GM19351 (cell line): ENCODE results near the gene ARHGAP25.
"Not testable (repeated sequence)": the region's sequence is repeated elsewhere in the genome, so short reads cannot be mapped to it uniquely, and the experiment has no call there.

ENCODE experiments used
- ATAC-seq: cut with Tn5 transposase; IDR thresholded peaks from one replicate; pipeline ENCODE4 v1.9.1; 2021; ENCODE audit warnings: mild to moderate bottlenecking, moderate library complexity; ENCODE audit not compliant: unreplicated experiment

Gene ARHGAP25

DNA sequence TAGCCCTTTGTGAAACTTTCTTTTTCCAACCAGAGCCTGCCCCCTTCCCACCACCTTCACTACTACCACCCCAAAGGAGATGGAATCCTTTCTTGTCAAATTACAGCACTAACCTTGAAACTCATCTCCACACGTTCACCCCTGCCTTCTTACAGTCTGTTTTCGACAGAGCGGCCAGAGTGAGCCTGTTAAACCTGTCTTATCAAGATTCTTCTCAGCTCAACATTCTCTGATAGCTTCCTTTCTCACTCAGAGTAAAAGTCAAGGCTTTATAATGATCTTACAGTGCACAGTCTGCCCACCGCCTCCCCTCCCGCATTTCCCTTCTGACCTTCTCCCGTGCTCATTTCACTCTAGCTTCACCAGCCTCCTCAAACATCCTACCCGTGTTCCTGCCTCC is 56.0 kb downstream of the ARHGAP25 start:
- no peak for ATAC-seq

DNA sequence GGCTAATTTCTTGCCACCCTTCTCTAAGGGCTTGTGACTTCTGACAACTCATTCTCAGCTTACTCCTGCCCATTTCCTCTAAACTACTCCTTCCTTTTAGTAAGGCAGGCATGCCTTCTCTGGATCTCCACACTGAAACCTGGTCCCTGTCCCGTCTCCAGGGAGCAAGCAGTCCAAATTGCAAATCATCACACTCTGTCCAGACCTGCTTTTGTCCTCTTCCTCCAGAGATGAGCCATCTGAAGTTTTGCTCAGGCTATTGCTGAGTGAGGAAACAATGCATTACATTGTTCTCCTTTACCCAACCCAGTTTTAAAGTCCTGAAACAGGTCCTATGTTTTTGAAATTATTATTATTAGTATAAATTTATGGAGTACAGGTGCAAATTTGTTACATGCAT is 57.3 kb downstream of the ARHGAP25 start:
- ATAC-seq, result no peak

DNA sequence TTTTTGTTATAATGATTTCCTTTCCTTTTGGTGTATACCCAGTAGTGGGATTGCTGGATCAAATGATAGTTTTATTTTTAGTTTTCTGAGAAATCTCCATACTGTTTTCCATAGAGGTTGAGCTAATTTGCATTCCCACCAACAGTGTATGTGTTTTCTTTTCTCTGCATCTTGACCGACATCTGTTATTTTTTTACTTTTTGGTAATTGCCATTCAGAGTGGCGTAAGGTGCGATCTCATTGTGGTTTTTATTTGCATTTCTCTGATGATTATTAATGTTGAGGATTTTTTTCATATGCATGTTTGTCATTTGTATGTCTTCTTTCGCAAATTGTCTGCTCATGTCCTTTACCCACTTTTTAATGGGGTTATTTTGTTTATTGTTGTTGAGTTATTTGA is 58.1 kb downstream of the ARHGAP25 start:
- no peak for ATAC-seq

DNA sequence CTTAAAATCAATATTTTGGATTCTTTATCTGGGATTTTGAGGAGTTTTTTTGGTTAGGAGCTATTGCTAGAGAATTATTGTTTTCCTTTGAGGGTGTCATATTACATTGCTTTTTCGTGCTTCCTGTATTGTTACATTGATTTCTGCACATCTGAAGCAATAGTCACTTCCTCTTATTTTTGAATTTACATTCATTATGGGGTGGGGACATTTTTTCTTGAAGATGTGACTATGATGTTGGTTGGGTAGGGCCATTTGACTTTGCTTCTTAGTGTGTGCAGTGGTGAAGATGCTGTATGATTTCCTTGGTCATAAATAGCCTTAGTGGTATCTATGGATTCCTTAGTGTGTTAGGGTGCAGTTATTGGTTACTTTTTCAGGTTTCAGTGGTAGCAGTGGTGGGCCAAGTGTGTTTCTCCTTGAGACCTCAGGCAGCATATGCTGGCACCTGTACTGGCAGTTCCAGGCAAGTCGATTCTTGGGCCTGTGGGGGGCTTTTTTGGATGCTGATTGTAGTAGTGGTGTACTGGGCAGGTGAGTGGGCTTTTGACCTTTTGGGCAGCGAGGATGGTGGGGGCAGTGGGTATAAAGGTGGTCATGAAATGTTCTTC is 61.8 kb downstream of the ARHGAP25 start:
- peak; percentile 55 for ATAC-seq

DNA sequence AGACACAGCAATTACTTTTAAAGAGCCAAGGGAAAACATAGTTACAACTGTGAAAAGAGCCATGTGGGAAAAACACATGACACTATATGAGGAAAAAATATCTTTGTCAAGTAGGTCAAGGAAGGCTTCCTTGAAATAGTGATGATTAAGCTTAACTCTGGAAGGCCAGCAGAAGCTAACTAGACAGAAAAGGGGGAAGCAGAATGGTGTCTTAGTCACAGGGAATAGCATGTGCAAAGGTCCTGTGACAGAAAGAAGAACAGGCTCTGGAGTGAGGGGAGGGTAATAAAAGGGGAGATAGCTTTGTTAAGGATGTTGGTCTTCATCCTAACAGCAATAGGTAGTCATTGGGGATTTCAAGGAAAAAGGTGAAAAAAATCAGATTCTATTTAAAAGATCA is 64.0 kb downstream of the ARHGAP25 start:
- ATAC-seq, result no peak

DNA sequence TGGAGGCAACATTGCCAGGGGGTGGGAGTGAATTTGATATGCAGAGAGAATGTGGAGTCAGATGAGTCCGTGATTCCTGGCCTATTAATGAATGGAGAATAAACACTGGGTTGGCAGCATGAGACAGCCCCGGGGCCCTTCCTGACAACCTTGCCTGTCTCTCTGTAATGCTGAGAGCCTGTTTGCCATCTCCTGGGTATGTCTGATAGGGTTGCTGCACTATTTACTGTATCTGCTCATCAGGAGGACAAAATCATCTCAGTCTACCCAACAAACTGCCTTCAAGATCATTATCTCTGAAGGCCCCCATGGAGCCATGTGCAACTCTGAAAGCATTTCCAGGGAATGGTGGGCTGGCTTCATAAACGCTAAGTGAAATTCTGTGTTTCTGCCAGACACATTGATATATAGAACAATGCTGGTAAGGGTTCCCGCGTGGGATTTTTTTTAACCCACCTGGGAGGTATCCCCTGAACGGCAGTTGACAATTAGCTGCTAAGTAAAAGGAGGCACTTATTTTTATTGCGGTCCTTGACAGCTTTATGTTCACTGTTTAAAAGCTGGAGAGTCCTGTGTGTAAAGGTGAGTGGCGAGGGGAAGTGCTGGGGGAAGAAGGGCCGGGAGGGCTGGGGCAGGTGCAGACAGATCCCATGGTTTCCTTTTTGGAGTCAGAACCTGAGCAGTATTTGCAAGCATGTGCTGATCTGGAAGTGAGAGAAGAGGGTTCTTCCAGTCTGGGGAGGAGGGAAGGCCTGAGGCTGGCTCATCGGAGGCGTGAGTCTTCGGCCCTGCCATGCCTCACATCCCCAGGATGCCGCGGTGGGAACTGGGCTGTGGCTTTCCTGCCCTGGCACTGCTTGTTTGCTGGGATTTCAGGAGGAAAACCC is 64.8 kb downstream of the ARHGAP25 start:
- no peak for ATAC-seq

DNA sequence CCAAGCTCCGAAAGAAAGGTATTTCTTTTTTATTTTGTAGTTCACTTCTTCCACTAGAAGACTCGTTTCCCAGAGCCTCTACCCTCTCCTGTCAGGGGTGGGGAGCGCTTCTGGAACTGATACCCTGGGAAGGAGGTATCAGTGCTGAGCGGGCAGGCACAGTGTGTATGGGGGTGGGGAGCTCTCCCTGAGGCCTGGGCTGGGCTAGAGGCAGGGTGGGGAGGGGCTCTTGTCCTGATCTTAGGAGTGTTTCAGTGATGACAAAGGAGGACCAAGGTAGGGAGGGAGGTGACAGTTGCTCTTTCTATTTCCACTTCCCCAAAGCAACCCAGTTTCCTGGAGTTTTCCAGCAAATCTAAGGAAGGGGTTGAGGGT is 65.4 kb downstream of the ARHGAP25 start:
- no peak for ATAC-seq

DNA sequence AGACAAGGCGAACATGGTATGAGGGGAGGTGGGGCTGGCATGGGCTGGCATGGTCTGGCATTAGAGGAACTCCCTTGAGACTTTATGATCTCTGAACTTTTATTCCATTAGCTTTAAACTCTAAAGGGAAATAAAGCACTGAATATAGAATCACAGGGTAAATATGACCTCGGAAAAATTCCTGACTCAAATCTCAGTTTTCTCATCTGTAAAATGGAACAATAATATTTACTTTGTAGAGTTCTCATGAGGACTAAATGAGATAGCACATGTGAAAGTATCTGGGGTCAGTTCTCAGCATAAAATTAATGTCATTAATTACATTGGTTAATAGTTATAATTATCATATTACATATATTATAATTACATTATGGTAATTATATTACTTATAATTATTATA is 65.9 kb downstream of the ARHGAP25 start:
- no peak for ATAC-seq

DNA sequence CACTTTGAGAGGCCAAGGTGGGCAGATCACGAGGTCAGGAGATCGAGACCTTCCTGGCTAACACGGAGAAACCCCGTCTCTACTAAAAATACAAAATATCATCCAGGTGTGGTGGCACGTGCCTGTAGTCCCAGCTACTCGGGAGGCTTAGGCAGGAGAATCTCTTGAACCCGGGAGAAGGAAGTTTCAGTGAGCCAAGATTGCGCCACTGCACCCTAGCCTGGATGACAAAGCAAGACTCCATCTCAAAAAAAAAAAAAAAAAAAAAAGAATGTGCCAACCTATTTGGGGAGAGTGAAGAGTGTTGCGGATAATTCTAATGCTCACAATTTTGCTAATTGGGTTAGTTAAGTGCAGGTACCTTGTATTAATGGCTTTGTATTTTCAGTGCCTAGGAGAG is 67.5 kb downstream of the ARHGAP25 start:
- ATAC-seq, result not testable (repeated sequence)

DNA sequence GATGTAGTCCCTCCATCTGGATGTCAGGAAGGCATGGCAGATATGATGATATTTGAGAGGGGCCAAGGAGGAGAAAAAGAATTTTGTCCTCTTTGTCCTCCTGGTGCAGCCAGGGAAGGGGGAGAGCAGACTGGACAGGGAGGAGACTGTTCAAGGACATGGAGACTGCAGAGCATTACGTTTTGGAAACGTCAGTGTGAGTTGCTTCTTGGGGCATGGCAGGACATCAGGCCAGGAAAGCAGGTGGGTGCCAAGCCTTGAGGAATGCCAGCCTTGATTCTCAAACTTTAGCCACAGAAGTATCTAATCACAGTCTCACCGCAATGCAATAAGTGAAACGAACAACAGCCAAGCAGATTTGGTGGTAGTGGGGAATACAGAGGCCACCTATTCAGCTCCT is 70.4 kb downstream of the ARHGAP25 start:
- ATAC-seq, result no peak

DNA sequence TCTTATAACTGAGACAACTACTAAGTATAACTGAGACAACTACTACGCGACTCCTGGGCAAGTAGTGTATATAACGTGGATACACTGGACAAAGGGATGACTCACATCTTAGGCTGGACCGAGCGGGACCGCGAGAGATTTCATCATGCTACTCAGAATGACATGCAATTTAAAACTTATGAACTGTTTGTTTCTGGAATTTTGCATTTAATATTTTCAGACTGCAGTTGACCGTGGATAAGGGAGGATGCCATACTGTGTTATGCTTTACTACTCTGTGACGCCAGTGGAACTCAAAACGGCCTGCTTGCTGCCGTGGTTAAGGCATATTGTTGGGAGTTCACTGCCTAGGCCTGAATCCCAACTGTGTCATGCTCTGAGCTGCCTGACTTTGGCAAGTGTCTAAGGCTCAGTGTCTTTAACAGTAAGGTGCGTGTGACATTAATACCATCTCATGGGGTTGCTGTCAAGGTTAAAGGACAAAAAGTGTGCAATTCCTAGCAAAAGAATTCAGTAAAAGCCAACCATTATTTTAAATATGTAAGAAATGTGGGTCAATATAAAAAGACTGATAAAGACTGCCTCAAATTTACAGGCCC is 72.0 kb downstream of the ARHGAP25 start:
- ATAC-seq, result no peak

DNA sequence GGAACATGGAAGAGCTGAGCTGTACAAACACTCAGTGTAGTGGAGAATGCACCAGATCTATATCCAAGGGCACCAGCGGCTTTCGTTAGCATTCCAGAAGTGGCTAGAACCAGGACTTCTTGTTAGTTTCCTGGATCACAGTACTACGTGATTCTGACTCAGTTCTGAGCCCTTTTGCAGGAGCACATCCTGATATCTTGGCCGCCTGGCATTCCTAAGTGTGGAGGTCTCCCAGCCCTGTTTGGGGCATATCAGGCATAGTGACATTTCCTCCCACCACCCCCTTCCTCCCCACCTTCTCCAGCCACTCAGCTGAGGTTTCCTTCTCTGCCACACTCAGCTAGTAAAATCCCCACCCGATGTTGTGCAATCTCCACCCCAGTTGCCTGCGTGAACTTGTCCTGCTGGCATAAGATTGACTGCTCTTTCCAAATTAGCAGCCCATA is 73.2 kb downstream of the ARHGAP25 start:
- no peak for ATAC-seq

DNA sequence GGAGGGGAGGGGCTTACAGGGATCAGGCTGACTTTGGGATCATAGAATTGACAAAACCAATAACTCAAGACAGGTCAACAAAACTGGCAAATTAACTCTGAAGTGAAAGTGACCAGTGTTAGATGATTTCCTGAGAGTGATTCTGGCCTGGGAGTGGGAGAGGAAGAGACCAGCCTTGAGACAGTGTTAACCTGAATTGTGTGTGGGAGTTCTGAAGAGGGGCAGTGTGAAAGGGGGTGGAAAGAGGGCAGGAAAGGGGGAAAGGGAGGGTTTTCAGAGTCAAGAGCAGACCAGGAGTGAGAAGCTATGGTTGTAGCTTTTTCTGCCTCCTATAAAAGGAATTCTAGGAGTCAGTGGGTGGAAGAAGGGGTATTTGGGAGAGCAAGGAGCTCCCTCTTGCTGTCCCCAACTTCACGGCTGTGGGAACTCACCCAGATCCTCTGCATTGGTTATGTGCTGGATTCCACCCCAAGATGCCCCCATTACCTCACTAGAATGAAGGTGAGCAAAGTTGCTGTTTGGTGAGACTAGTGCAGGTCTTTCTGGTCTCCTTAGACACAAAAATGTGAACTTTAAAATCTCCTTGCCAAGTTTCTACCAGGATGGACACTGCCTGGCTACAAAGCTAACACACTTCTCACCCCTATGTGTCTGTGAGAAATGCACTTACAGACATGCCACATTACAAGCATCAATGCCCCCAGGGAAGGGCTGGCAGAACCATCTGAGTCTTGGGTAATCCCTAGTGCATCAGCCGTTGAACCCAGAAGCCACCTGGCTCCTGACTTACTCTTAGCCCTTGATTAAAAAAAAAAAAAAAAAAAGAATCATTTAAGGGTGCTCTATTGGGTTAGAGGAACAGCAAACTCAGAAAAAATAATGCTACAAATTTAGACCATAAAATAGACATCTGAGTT is 75.0 kb downstream of the ARHGAP25 start:
- ATAC-seq, result no peak

DNA sequence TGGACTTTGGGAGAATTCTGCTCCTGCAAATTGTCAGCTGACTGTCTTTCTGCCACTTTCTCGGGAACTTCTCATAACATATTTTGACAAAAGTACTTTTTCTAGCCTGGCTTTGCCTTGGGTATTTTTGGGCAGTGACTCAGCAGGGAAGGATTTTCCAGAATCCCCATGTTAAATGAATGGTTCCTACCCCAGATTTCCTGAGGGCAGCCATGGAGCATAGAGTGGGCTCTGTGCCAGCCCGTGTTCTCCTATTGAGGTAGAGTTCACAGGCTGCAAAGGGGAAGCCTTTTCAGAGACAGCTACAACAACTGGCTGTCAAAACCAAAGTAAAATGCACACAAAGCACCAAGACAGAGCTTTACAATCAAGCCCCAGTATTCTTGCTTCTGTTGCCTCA is 76.8 kb downstream of the ARHGAP25 start:
- ATAC-seq, result no peak

DNA sequence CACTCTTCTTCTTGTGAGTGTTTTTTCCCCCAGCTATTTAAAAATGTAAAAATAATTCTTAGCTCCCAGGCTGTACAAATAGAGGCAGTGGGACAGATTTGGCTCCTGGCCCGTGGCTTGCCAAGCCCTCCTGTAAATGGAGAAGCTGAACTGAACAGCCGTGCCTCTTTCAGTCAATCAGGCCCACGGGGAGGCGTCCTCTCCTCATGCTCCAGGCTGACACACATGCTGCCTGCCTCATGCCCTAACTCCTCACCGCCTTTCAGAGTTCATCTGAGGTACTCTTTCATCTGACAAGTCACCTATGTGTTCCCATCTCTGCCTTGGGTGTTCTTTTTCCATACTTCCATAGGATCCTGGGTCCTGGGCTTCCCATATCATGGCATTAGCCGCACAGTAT is 77.6 kb downstream of the ARHGAP25 start:
- ATAC-seq, result no peak

DNA sequence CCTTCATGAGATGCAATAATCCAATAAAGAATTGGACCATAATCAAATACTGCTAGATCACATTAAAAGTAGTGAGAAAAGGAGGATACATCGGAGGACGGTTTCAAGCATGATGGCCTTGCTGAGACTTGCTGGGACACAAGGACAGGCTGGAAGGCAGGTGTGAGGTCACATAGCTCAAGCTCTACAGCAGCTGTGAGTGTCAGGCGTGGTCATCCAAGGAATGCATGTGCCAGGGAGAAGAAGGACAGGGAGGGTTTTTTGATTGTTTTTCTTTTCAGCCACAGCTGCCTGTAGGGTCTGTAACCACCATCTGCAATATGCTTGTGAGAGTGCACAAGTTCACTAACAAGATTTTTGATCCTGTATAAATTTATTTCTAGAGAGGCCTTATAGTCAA is 79.0 kb downstream of the ARHGAP25 start:
- ATAC-seq, result no peak

DNA sequence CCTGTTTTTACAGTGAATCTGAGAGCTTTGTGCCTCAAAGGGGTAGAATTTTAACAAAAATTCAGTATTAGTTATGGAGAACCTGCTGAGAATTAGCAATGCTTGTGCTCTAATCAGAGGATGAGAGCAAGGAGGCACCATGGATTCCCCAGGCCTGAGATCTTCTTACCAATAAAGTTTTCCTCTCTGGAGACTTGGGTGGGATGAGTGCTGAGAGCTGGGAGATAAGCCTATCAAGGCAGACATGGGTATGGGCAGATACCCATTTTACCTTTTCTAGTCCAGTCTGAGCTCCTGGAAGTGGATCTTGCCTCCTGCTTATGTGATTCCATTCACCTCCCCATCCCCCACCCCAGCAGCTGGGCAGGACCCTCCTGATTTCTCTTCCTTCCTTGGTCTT is 82.7 kb downstream of the ARHGAP25 start:
- ATAC-seq, result no peak

DNA sequence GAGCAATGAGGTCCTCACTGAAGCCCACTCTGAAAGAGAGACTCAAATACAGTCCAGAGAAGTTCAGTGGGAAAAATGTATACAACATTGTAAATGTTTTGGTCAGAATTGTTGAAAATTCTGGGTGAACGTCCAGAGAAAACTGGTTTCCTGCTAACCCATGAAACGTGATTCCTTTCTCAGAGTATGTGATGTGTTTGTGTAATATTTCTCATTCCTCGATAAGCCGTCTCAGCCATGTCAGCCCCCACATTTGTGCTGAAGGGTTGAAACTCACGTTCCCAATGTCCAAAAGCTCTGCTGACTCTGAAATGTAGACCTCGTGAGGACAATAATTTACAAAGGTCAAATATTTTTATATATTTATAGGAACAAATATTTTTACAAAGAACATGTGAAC is 84.9 kb downstream of the ARHGAP25 start:
- ATAC-seq, result no peak

DNA sequence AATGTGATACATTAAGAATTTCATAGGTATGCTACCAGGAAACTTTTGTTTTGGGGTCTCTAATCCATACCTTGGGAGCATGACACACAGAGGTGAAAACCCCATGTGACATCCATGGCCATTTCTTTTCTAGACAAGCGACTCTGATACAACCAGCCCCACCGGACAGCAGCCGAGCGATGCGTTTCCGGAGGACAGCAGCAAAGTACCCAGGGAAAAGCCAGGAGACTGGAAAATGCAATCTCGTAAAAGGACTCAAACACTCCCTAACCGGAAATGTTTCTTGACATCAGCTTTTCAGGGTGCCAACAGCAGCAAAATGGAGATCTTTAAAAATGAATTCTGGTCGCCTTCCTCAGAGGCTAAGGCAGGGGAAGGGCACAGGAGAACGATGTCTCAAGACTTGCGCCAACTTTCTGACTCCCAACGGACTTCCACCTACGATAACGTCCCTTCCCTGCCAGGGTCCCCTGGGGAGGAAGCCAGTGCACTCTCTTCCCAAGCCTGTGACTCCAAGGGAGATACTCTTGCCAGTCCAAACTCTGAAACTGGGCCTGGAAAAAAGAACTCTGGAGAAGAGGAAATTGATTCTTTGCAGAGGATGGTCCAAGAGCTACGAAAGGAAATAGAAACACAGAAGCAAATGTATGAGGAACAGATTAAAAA is 87.7 kb downstream of the ARHGAP25 start:
- no peak for ATAC-seq

DNA sequence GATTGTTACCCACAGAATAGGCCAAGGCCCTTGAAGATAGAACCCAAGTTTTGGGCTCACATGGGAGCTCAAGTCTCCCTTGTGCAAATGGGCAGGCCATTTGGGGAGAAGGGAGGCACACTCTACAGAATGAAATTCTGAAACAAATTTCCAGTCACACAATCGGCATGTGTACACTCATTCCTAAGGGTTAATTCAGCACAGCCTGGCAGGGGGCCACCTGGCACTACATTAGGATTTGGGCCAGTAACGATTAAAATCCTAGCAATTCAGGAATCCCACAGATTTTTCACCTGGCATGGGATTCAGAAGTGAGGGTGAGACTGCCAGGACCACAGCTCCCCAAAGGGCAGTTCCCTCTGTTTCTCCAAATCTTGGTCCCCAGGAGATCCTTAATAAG is 90.2 kb downstream of the ARHGAP25 start:
- ATAC-seq, result no peak

DNA sequence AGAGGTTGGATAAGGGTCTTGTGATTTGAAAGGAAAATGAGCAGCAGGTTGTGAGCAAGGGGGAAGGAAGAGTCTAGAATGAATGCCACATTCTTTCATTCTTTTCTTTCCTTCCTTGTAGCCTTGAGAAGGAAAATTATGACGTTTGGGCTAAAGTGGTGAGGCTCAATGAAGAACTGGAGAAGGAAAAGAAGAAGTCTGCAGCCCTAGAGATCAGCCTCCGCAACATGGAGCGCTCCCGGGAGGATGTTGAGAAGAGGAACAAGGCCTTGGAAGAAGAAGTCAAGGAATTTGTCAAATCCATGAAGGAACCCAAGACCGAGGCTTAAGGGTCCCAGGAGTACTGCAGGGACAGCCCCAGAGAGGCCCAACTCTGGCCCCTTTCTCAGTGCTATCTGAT is 91.3 kb downstream of the ARHGAP25 start:
- ATAC-seq, result no peak
